ENCODE data around the gene ALDH3B2.
A peak's percentile ranks its signal among the peaks of the same experiment; 100 is the strongest.

ALDH3B2 gene

DNA sequence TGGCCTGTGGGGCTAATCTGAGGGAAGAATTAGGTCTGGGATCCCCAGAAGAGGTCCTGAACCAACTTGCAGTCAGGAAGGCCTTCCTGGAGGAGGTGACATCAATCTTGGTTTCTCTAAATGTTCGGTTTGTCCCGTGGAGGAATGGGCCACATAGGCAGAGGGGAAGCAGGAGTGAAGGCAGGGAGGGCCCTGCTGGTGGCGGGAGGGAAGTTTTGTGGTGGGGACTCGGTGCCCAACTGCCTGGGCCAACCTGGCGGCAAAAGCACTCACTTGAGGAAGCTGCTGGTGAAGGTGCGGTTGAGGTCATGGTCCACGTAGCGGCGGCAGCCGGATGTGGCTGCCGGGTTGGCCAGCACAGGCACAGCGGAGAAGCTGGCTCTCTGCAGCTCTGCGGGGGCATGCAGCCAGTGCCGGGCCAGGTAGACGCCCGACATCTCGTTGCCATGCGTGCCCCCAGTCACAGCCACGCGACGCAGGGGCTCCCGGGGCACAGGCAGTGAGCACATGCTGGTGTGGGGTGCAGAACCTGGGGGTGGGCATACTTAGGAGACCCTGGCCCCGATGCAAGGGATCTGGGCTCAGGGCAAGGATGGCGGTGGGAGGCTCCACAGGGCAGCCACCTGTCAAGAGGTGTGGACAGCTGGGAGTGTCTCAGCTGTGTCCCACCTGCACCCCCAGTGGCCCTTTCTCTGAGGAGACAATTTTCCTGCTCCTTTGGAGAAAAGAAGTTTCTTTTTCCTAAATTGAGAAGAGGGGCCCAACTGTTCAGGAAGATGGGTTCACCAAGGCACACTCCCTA lies 27.7 kb downstream of the ALDH3B2 start:
- TF ChIP-seq, protein P1, sequence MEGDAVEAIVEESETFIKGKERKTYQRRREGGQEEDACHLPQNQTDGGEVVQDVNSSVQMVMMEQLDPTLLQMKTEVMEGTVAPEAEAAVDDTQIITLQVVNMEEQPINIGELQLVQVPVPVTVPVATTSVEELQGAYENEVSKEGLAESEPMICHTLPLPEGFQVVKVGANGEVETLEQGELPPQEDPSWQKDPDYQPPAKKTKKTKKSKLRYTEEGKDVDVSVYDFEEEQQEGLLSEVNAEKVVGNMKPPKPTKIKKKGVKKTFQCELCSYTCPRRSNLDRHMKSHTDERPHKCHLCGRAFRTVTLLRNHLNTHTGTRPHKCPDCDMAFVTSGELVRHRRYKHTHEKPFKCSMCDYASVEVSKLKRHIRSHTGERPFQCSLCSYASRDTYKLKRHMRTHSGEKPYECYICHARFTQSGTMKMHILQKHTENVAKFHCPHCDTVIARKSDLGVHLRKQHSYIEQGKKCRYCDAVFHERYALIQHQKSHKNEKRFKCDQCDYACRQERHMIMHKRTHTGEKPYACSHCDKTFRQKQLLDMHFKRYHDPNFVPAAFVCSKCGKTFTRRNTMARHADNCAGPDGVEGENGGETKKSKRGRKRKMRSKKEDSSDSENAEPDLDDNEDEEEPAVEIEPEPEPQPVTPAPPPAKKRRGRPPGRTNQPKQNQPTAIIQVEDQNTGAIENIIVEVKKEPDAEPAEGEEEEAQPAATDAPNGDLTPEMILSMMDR (IDR thresholded peaks at IDR 0.05), result no peak
- no peak for TF ChIP-seq ZFX (IDR thresholded peaks at IDR 0.05; ENCODE audit: borderline replicate concordance)
- H3K27ac ChIP-seq, result no peak overlapping the region

DNA sequence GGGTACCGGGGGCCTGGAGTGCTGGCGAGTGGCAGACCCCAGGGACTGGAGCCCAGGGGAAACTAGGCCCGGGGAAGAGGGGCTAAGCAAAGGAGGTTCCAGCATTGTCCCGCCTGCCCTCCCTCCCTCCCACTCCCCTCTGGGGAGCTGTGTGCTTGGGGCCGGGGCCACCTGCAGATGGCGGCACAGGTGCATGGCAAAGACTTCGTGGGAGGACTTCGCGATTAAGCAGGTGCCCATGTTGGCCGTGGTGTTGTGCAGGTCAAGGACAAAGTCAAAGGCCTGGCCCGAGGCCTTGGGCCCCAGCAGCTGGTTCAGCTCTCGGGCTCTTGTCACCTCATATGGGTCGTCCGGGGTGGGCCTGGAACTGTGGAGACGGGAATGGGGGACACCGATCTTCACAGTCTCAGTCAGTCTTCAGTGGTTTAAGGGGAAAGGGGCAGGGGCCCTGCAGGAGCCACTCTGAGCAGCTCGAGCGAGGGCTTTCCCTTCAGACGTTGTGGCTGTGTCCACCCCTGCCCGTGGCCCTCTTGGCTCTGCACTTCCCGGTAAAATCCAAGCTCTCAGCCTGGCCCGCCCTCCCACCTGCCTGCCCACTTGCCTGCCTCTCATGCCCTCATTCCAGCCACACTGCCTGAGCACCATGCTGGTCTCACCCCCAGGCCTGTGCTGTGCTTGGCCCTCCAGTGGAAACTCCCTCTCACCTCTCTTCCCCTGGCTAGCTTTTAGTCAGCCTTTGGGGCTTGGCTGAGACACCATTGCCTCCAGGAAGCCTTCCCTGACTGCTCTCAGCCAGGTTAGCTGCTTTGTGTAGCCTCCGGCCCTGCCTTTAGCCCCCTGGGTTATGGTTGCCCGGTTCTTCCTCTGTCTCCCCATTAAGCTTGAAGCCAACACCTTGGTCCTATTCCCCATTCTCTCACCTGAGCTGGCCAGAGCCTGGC lies 28.6 kb downstream of the ALDH3B2 start:
- H3K27ac ChIP-seq, result no peak overlapping the region
- TF ChIP-seq ZFX (IDR thresholded peaks at IDR 0.05; ENCODE audit: borderline replicate concordance), result no peak
- TF ChIP-seq, protein P1 (IDR thresholded peaks at IDR 0.05), result no peak

DNA sequence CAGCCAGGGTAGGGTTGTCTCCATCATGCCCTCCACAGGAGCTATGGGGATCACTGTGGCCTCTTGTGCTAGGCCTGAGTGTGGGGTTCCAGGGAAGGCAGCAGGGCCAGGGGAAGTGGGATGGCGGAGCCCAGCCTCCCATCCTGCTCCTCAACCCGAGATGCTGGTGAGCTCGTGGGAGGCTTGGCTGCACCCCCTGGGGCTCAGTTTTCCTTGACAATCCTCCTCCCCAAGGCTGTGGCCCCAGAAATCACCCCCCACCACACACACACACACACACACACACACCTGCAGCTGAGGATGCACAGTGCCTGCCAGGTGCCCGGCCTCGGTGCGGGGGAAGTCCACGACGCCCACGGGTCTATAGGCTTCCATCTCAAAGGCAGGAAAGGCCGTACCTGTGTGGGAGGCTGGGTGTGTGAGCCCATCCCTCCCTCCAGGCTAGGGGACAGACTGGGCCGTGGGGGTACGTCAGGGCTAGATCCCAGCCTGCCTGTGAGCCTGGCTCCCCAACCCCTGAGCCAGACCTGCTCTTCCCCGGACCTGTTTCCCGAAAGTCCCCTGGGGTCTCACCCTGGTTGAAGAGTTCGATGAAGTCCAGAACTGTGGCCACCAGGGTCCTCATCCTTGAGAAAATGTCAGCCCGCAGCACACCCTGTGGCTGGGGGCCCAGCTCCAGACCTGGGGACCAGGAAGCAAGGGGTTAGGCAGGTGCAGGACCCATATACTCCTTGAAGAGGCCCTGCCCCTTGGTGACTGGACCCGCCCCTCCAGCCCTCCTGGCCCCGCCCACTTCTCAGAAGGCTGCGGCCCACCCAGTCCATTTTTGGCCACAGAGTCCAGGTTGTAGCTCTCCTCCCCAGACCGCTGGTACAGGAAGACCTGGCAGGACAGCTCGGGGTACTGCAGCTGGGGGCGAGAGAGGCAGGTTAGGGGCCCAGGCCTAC lies 29.7 kb downstream of the ALDH3B2 start:
- no peak overlapping the region for H3K27ac ChIP-seq
- no peak for TF ChIP-seq ZFX (IDR thresholded peaks at IDR 0.05; ENCODE audit: borderline replicate concordance)
- TF ChIP-seq, protein P1 (IDR thresholded peaks at IDR 0.05), result no peak

DNA sequence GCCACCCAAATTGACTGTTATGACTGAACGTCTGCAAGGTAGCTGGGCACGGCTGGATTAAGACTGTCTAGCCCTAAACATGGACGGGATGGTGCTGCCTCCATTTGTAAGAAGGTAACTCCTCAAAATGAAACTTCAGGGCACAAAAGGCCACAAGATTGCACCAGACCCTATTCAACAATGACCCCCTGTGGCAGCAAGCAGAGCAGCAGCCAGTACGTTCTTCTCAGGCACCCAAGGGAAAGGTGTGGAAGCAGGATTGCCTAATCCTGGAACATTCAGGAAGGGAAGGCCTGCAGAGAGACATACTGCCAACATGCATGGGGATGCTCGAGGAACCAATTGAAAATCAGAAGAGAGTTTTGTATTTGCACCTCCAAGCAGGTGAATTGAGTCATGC lies 30.4 kb downstream of the ALDH3B2 start:
- TF ChIP-seq ZFX (IDR thresholded peaks at IDR 0.05; ENCODE audit: borderline replicate concordance), result no peak
- TF ChIP-seq, protein P1 (IDR thresholded peaks at IDR 0.05), result peak; percentile 31; the same call in 1 of the 2 replicates
- H3K27ac ChIP-seq, result no peak overlapping the region

DNA sequence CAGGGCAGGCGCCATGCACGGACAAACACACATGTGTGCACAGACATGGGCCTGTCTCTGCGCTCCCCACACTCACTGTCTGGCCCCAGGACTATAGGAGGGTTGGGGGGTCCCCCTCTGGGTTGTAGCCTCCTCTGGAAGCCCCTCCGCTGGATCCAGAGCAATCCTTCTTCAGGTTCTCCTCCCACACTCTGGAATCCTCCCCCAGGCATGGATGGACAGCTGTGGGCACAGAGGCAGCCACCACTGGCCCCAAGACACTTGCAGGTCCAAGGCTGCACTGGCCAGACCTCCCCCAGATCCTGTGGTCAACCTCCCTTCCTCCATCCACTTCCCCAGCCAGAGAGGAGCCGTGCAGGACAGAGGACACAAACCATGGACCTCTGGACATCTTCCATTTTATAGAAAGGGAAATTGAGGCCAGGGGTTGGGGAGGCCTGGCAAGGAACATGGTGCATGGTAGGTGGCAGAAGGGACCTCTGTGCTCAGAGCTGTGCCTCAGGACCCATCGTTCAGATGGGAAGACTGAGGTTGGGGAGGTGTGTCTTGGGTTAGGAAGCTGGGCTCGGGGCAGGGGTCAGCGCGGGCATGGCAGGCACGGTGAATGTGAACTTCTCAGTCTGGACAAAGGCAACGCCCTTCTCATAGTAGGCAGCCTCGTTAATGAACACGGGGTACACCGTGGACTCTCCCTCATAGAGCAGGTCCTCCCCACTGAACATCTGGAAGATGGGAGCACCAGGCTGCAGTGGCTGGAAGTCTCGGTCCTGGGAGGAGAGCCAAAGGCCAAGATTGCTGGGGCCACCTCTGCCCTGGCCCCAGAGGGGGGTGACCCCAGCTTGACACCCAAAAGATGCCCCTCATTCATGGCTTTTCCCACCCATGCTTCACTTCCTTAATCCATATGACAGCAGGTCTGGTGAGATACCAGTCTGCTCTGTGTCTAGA lies 32.0 kb downstream of the ALDH3B2 start:
- no peak overlapping the region for H3K27ac ChIP-seq
- TF ChIP-seq, protein P1 (IDR thresholded peaks at IDR 0.05), result no peak
- TF ChIP-seq ZFX (IDR thresholded peaks at IDR 0.05; ENCODE audit: borderline replicate concordance), result no peak
